Fibroblast of skin of back (primary cell): ENCODE data around the gene ARSB.
A peak's percentile ranks its signal among the peaks of the same experiment; 100 is the strongest.
"Not testable (repeated sequence)": the region's sequence is repeated elsewhere in the genome, so short reads cannot be mapped to it uniquely, and the experiment has no call there.

ENCODE experiments used
- DNase-seq: peaks from one replicate; pipeline ENCODE4 v3.0.0-alpha.2; 2013

Gene ARSB

DNA sequence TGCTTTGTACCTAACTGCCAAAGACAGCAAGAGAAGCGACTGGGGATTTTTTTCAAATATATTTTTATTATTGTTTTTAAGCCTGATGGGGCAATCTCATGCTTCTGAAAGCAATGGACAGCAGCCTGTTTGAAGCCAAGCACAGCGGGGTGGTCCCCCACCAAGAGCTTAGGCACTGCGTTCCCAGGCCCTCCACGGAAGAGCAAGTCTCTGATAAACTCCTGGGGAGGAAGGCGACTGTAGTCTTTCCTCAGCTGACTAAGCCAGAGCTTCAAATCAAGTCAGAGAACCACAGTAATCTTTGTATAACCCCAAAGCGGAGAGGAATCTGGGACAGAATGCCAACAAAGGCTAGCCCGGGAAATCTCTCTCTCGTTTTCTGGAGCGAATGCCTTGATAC lies 54.4 kb downstream of the ARSB start:
- peak; percentile 85 for DNase-seq

DNA sequence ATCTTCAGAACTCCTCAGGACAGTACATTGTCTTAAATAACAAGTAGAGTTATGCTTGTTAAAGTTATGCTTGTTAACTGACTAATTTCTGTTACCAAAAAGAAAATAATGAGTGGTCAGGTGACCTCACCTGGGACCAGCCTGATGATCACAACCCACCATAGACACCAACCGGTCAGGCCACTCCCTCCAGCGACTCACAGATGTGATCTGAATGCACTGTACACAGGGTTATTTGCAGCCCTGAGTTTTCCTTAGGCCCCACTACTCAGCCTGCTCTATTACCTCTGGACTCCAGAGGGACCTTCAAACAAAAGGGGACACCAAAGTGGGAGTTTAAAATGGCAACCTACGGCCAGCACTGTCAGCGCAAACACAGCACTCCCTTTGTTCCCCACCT lies 55.3 kb downstream of the ARSB start:
- no peak for DNase-seq

DNA sequence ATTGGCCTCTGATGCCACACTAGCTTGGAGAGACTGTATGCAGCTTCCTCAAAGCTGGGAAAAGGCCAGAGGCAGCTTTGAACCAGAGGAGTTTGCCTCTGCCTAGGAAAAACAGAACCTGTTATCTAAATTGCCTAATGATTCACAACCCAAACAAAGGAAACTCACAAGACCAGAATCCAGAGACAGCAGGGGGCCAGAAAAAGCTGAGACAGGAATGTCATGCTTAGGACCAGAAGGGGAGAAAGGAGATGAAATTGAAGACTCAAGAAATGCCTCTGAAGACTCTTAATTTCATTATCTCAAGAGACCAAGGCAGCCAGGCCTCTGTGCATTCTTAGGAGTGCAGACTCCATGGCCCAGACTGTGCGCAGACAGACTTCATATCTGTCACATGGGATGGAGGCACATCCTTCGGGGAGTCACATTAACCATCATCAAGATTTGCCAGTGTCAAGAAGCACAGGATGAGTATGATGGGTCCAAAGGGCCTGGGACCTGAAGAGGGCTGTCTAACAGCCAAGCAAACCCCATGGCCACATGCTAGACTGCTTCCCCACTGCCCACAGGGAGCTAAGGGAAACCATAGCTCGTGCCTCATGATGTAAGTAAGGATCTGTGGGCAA lies 57.3 kb downstream of the ARSB start:
- DNase-seq, result peak; percentile 98

DNA sequence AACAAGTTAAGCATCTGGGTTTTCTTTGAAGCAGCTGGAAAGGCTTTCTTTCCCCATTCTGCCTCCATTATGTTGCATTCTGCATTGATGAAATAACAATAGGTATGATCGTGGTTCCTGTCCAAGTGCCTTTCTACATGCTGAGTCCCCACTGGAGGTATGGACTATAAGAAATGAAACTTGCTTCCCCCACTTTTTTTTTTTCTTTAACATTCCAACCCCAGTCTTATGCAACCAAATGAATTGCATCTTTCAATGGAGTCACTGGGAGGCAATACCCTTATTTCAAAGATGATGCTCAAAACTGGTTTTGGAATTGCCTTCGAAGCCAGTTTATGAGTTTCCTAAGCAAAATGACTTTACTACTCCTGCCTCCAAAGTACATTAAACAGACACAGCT lies 58.9 kb downstream of the ARSB start:
- DNase-seq, result no peak

GRCh38 chr5:78925129-78925876 lies 59.8 kb downstream of the ARSB start:
- no peak for DNase-seq

- no peak for DNase-seq
Observed at GRCh38 chr5:78923622-78923970, 61.5 kb downstream of the ARSB start.

DNA sequence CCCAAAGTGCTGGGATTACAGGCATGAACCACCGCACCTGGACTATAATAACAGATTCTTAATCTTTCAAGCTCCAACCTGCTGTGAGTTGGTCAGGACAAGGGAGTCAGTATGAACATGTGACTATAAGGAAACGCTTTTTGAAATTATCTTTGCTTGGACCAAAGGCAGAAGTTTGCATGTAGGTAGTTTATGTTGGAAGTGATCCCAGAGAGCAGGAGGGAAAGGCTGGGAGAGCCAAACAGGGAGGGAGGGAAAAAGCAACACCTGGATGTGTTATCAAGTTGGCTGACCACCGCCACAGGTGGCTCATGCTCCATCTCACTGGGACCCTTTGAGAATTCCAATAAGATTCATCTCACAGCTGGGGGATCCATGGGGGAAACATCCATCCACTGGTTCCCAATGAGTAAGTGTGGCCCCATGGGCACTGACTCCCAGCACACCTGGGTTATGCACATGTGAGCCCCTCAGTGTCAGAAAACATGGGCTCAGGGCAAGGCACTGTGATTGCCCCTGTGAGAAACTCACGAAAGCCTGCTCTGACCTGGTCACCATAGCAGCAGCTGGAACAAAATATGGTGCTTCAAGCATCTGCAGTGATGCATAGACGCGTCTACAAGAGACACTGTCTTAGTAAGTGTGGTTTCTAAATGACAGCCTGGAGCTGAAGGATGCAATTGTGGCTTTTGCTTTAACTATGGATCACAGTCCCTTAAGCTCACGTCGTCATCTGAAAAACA lies 62.1 kb downstream of the ARSB start:
- DNase-seq, result no peak

- peak; percentile 42 for DNase-seq
Observed at GRCh38 chr5:78920604-78921003, 64.5 kb downstream of the ARSB start.

- no peak for DNase-seq
Observed at GRCh38 chr5:78919796-78920195, 65.3 kb downstream of the ARSB start.

DNA sequence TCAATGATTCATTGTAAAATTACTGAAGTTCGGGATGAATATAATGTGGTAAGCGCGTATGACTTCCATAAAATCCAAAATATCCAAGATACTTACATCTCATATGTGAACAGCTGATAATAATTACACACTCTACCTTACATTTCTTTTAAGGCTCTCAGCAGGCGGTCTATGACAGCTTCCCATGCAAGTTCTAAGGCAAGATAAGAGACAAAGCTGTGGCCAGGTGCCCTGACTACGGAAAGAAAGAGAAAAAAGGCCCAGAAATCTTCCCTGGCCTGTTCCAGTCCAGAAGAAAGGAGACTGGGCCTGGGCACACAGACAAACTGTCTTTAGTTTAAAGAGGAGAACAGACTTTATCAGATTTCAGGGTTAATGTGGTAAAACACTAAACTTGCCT lies 69.1 kb downstream of the ARSB start:
- no peak for DNase-seq

DNA sequence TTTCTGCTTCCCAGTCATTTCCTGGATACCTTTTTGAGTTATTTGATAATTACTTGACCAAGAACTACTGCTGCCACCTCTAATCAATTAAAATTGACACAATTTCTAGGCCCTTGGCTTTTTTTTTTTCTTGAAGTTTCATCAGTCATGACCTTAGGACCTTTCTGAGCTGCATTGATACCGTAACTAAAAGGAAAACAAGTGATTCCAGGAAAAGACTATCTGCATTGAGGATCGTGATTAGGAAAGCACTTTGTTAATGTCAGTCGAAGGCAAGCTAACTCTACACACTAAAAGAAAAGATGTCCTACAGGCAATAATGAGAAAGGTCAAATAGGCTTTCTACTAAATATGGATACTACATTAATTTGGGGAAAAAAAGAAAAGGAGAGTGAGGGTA lies 69.9 kb downstream of the ARSB start:
- no peak for DNase-seq

DNA sequence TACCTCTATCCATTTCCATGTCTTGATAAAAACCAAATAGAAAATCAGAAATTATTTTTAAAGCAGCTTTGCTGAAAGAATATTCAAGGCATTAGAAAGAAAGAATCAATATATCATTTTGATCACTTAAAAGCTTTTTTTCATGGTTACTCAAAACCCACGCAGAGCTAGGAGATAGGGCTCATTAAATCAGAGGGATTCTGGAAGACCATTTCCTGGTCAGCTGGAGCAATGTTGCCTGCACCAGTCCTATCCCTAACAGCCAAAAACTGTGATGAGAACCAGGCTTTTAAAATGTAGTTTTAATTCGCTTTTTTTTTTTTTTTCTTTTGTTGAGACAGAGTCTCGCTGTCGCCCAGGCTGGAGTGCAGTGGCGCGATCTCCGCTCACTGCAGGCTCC lies 72.3 kb downstream of the ARSB start:
- DNase-seq, result no peak

GRCh38 chr5:78912085-78912771 lies 72.9 kb downstream of the ARSB start:
- no peak for DNase-seq

DNA sequence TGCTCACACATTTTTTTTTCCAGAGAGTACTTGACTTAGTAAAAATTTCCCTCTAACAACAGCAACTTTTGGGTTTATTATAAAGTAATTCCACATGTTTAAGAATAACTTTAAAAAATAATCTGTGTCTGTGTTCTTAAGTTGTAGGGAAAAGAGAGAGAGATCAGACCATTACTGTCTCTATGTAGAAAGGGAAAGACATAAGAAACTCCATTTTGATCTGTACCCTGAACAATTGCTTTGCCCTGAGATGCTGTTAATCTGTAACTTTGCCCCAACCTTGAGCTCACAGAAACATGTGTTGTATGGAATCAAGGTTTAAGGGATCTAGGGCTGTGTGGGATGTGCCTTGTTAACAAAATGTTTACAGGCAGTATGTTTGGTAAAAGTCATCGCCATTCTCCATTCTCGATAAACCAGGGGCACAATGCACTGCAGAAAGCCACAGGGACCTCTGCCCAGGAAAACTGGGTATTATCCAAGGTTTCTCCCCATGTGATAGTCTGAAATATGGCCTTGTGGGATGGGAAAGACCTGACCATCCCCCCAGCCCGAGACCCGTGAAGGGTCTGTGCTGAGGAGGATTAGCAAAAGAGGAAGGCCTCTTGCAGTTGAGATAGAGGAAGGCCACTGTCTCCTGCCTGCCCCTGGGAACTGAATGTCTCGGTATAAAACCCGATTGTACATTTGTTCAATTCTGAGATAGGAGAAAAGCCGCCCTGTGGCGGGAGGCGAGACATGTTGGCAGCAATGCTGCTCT lies 75.7 kb downstream of the ARSB start:
- DNase-seq, result not testable (repeated sequence)

DNA sequence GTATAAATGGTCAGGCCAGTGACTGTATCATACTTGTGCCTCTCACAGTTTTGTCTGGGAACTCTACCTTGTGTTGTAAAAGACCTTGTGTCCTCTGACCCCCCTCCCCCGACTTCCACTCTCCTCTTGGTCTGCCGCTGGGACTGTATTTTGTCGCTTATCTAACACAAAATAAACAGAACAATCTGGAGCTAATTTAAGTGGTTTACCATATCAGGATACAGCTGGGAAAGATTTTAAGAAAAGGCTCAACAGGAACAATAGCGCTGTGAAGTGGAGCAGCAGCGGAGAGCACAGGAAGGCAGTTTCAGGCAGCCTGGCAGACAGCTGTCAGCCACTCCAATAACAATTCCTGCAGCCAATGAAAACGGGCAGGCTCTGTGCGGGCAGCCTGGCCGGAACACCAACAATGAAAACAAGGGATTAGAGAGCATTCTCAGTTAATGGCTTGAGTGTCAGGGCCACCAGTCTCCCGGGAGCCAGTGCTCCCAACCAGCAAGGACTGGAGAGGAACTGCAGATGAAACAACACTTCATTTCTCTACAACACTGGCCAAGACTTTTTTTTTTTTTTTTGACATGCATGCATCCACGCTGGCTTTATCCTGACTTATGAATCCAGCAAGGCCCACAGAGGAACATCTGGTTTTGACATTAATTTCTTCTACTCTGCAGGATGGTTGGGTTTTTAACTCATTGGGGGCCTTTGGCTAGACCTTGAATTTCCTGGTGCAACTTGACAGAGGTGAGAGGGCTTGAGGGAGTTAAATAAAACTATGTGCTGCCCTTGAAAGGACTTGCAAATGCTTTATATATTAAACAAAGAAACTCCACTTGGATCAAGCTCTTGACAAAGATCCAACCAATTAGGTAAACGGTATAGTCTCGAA lies 76.7 kb downstream of the ARSB start:
- peak; percentile 82 for DNase-seq

DNA sequence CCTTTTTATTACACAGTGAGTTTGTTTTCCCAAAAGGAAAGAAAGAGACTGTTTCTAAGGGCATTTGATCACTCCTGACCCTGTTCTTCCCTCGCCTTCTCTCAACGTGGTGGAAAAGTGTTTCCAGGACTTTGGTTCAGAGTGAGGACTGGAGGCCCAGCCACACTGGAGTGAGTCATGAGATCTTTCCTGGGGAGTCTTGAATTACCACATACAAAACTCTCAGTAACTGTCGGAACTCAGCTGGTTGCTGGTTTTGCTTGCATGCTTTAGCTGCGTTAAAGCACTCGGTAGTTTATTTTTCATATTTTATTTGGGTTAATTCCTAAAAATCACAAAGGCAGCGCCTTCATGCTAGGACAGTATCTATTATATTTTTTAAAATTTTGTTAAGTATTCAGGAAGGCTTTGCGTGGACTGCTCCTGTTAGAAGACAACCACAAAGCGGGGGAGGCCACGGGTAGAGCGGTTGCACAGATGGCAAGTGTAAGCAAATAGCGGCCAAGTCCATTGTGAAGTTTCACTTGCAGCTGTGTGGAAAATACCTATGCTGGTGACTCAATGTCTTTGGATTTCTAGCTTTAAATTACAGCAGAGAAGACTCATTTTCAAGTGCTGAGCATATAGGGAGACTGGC lies 77.7 kb downstream of the ARSB start:
- peak; percentile 93 for DNase-seq

DNA sequence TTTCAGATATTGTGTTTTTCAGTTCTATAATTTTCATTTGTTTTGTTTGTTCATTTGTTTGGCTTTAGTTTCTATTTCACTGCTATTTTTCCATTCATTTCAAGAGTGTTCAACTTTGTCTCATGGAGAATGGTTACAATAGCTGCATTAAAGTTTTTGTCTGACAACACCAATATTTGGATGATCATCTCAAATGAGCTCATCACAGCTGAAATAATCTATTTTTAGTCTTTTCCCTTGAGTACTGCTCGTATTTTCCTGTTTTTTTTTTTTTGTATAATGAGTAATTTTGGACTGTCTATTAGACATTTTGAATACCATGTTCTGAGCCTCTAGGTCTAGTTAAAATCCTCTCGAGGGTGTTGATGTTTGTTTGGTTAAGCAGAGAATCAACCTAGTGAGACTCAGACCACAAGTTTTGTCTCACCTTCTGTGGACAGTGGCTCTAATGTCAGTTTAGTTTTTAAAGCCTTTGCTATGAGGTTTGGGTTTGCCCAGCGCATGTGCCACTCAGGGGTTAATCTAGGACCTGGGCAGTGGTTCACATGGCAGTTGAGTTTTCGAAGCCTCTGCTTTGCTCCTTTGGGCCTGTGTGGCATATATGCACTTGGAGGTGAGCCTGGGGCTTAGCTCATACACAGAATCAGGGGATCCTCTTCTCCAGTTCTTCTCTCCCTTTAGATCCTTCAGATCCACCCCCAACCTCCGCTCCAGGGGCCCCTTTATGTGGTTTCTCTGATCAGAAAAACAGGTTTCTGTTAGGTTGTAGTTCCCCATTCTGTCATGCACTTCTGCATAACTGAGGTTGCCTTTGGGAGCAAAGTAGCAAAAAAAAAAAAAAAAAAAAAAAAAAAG lies 79.8 kb downstream of the ARSB start:
- peak; percentile 62 for DNase-seq

GRCh38 chr5:78903861-78904260 lies 81.2 kb downstream of the ARSB start:
- peak; percentile 50 for DNase-seq

GRCh38 chr5:78903353-78903752 lies 81.8 kb downstream of the ARSB start:
- no peak for DNase-seq

GRCh38 chr5:78899922-78900362 lies 85.2 kb downstream of the ARSB start:
- peak; percentile 66 for DNase-seq
